ENCODE data around the gene RABEP2.
"Not testable (repeated sequence)": the region's sequence is repeated elsewhere in the genome, so short reads cannot be mapped to it uniquely, and the experiment has no call there.

Gene RABEP2, protein sequence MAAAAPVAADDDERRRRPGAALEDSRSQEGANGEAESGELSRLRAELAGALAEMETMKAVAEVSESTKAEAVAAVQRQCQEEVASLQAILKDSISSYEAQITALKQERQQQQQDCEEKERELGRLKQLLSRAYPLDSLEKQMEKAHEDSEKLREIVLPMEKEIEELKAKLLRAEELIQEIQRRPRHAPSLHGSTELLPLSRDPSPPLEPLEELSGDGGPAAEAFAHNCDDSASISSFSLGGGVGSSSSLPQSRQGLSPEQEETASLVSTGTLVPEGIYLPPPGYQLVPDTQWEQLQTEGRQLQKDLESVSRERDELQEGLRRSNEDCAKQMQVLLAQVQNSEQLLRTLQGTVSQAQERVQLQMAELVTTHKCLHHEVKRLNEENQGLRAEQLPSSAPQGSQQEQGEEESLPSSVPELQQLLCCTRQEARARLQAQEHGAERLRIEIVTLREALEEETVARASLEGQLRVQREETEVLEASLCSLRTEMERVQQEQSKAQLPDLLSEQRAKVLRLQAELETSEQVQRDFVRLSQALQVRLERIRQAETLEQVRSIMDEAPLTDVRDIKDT

DNA sequence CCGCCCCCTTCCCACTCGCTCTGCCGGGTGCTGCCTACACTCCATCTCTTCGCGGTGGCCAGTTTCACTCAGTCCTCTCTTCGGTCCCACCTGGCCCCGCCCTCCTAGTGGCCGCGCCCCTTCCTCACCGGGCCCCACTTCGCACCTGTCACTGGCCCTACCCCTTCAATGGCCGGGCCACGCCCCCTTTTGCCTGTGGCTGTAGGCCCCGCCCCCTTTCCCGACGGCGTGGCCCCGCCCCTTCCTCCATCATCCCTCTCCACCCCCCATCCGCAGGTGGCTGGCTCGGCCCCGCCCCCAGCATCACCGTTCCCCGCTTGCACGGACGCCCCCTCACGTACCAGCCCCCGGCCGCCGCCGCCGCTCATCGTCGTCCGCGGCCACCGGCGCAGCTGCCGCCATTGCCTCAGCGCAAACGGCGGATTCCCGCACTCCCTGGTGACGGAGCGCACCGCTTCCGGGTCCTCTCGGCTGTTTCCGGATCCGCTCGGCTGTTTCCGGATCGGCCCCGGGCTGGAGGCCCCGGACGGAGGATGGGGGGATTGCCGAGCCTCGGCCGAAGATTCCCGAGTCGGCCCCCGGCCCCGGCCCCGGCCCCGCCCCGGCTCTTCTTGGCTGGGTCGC is at the start of gene RABEP2:
Gene RABEP2, minus strand, starts transcription at position 477 of the 624 bp plus-strand sequence. Its CDS starts 75 bp downstream, at position 402.
- peak within 1 kb of the TSS; percentile 93 for H3K27ac ChIP-seq (ENCODE audit: low read depth, low read length)
- H3K9me3 ChIP-seq (ENCODE audit: low read length), result no peaks in the 10 kb centered on the region
- H3K4me3 ChIP-seq (ENCODE audit: low read depth in 1 of 2, low read length in 2 of 2), result peak within 1 kb of the TSS; percentile 60 to 82
- no peaks in the 10 kb centered on the region for H3K36me3 ChIP-seq (ENCODE audit: insufficient read depth, low read length)
- H3K9ac ChIP-seq (ENCODE audit: low read length), result peak within 1 kb of the TSS; percentile 99
- no peaks in the 10 kb centered on the region for H3K27me3 ChIP-seq (ENCODE audit: control insufficient read depth in 1 of 2, insufficient read depth in 2 of 2, low read length in 2 of 2)
- peaks cover 6% of the 10 kb centered on the region for H3K4me1 ChIP-seq (ENCODE audit: insufficient read depth, low read length)

DNA sequence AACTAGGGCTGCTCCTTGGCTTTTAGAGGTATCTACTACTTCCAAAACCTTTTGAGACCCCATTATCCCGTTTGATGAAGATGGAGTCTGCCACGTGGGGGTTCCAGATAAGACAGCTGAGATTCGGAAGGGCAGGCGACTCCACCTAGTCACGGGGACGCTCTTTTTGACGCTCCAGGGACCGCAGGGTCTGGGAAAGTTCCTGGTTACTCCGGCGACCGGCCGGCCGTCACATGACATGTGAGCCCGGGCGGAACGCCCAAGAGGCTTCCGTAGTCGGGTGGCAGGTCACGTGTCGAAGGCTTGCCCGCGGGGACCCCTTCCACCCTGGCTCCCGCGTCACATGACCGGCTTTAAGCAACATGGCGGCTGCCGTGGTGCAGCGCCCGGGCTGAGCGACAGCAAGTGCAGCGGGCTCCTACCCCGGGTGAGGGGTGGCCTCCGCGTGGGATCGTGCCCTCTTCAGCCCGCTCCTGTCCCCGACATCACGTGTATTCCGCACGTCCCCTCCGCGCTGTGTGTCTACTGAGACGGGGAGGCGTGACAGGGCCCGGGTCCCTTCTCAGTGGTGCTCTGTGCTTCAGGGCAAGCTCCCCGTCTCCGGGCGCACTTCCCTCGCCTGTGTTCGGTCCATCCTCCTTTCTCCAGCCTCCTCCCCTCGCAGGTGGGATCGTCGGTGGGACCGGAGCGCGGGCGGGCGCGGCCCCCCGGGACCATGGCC is 49.6 kb upstream of the RABEP2 start, which contains the start of gene SPNS1:
Gene SPNS1, plus strand, starts transcription at position 342 of the 721 bp plus-strand sequence. Its CDS starts 374 bp downstream, at position 716.
- Histone ChIP-seq H3K9me3 (ENCODE audit: low read length) (no peaks in the 10 kb centered on the region), H3K4me3 (ENCODE audit: low read depth in 1 of 2, low read length in 2 of 2) (peak within 1 kb of the TSS; percentile 92 to 97), H3K27ac (ENCODE audit: low read depth, low read length) (peak within 1 kb of the TSS; percentile 83), H3K36me3 (ENCODE audit: insufficient read depth, low read length) (peaks cover 16% of the 10 kb centered on the region), H3K27me3 (ENCODE audit: control insufficient read depth in 1 of 2, insufficient read depth in 2 of 2, low read length in 2 of 2) (no peaks in the 10 kb centered on the region), H3K4me1 (ENCODE audit: insufficient read depth, low read length) (peaks cover 15% of the 10 kb centered on the region), H3K9ac (ENCODE audit: low read length) (peak within 1 kb of the TSS; percentile 80)

DNA sequence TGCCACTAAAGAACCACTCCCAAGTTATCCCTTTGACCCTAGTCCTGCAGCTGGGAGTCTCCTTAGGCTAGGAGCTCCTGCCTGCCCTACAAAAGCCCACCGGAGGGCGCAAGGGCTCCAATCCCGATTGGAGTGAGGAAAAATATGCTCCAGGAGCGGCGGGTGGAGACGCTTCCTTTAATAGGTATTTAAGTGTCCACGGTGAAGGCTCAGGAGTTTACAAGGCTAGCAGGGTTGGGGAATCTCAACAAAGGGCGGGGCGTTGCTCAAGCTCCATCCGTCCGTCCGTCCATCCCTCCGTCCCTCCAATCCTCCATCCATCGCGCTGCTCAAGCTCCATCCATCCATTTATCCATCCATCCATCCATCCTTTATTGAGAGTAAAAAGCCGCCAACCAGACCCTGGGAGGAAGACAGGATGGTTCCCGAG is 49.0 kb upstream of the RABEP2 start:
- Histone ChIP-seq H3K9ac (ENCODE audit: low read length) (peak overlapping the region; percentile 80), H3K4me3 (ENCODE audit: low read depth in 1 of 2, low read length in 2 of 2) (peak overlapping the region; percentile 92 to 97), H3K36me3 (ENCODE audit: insufficient read depth, low read length) (peaks cover 16% of the 10 kb centered on the region), H3K27ac (ENCODE audit: low read depth, low read length) (peak overlapping the region; percentile 83), H3K9me3 (ENCODE audit: low read length) (no peaks in the 10 kb centered on the region), H3K27me3 (ENCODE audit: control insufficient read depth in 1 of 2, insufficient read depth in 2 of 2, low read length in 2 of 2) (no peaks in the 10 kb centered on the region), H3K4me1 (ENCODE audit: insufficient read depth, low read length) (peaks cover 15% of the 10 kb centered on the region)

DNA sequence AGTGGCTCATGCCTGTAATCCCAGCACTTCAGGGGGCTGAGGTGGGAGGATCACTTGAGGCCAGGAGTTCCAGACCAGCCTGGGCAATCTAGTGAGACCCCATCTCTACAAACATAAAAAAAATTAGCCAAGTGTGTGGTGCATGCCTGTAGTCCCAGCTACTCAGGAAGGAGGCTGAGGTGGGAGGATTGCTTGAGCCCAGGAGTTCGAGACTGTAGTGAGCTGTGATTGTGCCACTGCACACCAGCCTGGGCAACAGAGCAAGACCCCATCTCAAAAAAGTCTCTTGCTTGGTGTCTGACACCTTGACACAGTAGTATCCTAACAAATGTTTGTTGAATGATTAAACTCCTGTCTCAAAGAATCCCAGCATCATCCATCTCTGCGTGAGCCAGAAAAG is 44.7 kb upstream of the RABEP2 start:
- H3K36me3 ChIP-seq (ENCODE audit: insufficient read depth, low read length); H3K4me1 ChIP-seq (ENCODE audit: insufficient read depth, low read length); H3K27ac ChIP-seq (ENCODE audit: low read depth, low read length); H3K4me3 ChIP-seq (ENCODE audit: low read depth in 1 of 2, low read length in 2 of 2); H3K9ac ChIP-seq (ENCODE audit: low read length); H3K9me3 ChIP-seq (ENCODE audit: low read length); H3K27me3 ChIP-seq (ENCODE audit: control insufficient read depth in 1 of 2, insufficient read depth in 2 of 2, low read length in 2 of 2): not testable (repeated sequence)

DNA sequence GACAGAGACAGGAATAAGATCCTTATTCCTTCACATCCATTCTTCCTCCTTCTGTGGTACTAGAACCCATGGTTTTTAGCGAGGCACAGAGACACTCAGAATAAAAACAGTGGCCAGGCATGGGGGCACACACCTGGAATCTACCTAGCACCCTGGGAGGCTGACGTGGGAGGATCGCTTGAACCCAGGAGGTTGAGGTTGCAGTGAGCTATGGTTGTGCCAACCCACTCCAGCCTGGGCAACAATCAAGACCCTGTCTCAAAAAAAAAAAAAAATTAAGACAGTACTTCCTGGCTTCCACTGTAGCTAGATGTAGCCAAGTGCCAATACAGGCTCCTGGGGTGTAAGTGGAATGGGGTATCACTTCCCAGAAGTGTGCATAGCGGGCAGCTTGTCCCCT is 42.1 kb upstream of the RABEP2 start:
- H3K4me3 ChIP-seq (ENCODE audit: low read depth in 1 of 2, low read length in 2 of 2), result no peak overlapping the region
- H3K9me3 ChIP-seq (ENCODE audit: low read length), result no peaks in the 10 kb centered on the region
- H3K27me3 ChIP-seq (ENCODE audit: control insufficient read depth in 1 of 2, insufficient read depth in 2 of 2, low read length in 2 of 2), result no peaks in the 10 kb centered on the region
- H3K36me3 ChIP-seq (ENCODE audit: insufficient read depth, low read length), result peaks cover 16% of the 10 kb centered on the region
- H3K4me1 ChIP-seq (ENCODE audit: insufficient read depth, low read length), result no peaks in the 10 kb centered on the region
- H3K27ac ChIP-seq (ENCODE audit: low read depth, low read length), result no peak overlapping the region
- no peak overlapping the region for H3K9ac ChIP-seq (ENCODE audit: low read length)

DNA sequence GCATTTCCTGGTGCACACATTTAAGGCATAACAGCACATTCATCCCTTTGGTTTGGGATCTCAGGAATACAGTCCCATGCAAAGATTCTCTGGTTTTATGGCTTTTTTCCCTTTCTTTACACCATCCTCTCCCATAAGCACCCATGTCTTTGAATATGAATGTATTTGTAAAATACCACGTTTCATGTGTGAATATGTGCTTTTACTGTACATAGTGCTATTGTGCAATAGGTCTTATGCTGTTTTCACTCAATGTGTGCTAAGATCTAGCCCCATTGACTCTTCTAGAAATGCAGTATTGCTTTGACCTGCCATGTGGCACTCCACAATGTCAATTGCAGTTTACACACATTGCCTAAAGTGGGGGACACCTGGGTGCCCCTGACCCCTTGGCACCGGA is 39.5 kb upstream of the RABEP2 start:
- no peak overlapping the region for H3K9ac ChIP-seq (ENCODE audit: low read length)
- no peaks in the 10 kb centered on the region for H3K9me3 ChIP-seq (ENCODE audit: low read length)
- H3K27me3 ChIP-seq (ENCODE audit: control insufficient read depth in 1 of 2, insufficient read depth in 2 of 2, low read length in 2 of 2), result no peaks in the 10 kb centered on the region
- no peak overlapping the region for H3K4me3 ChIP-seq (ENCODE audit: low read depth in 1 of 2, low read length in 2 of 2)
- H3K27ac ChIP-seq (ENCODE audit: low read depth, low read length), result no peak overlapping the region
- H3K36me3 ChIP-seq (ENCODE audit: insufficient read depth, low read length), result peaks cover 30% of the 10 kb centered on the region
- no peaks in the 10 kb centered on the region for H3K4me1 ChIP-seq (ENCODE audit: insufficient read depth, low read length)

DNA sequence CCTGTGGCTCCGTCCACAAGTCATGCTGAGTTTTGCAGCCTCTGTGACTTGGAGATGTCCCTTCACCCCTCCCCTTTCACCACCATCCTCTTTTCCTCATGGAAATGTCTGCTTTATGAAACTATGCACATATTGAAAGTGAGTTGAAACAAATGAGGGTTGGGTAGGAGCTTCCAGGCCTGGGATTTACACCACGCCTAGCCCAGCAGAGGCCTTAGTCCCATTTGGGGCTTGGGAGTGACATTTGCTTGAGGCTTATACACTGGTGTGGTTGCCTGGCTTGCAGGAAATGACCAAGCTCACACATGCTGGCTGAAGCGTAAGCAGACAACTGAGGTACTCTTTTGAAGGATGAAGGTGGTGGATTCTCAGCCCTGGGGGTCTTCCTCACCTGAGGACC is 39.0 kb upstream of the RABEP2 start:
- Histone ChIP-seq H3K27ac (ENCODE audit: low read depth, low read length) (no peak overlapping the region), H3K4me3 (ENCODE audit: low read depth in 1 of 2, low read length in 2 of 2) (no peak overlapping the region), H3K4me1 (ENCODE audit: insufficient read depth, low read length) (no peaks in the 10 kb centered on the region), H3K36me3 (ENCODE audit: insufficient read depth, low read length) (peaks cover 32% of the 10 kb centered on the region), H3K27me3 (ENCODE audit: control insufficient read depth in 1 of 2, insufficient read depth in 2 of 2, low read length in 2 of 2) (no peaks in the 10 kb centered on the region), H3K9ac (ENCODE audit: low read length) (no peak overlapping the region), H3K9me3 (ENCODE audit: low read length) (no peaks in the 10 kb centered on the region)

DNA sequence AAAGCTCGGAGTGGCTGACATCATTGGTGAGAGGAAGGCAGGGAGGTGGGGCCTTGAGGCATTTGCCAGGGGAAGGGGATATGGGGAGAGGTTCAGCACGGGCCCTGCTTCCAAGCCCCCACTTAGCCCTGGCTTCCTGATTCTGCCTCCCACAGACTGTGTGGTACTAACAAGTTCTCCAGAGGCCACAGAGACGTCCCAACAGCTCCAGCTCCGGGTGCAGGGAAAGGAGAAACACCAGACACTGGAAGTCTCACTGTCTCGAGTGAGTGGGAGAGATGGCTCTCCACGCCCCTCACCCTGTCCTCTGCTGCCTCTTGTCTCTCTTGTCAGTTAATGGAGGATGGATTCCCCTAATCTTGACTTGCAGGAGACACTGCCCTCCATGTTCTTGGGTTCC is 33.8 kb upstream of the RABEP2 start:
- Histone ChIP-seq H3K9me3 (ENCODE audit: low read length) (no peaks in the 10 kb centered on the region), H3K27me3 (ENCODE audit: control insufficient read depth in 1 of 2, insufficient read depth in 2 of 2, low read length in 2 of 2) (no peaks in the 10 kb centered on the region), H3K9ac (ENCODE audit: low read length) (no peak overlapping the region), H3K4me1 (ENCODE audit: insufficient read depth, low read length) (no peaks in the 10 kb centered on the region), H3K27ac (ENCODE audit: low read depth, low read length) (no peak overlapping the region), H3K36me3 (ENCODE audit: insufficient read depth, low read length) (peaks cover 54% of the 10 kb centered on the region), H3K4me3 (ENCODE audit: low read depth in 1 of 2, low read length in 2 of 2) (no peak overlapping the region)

DNA sequence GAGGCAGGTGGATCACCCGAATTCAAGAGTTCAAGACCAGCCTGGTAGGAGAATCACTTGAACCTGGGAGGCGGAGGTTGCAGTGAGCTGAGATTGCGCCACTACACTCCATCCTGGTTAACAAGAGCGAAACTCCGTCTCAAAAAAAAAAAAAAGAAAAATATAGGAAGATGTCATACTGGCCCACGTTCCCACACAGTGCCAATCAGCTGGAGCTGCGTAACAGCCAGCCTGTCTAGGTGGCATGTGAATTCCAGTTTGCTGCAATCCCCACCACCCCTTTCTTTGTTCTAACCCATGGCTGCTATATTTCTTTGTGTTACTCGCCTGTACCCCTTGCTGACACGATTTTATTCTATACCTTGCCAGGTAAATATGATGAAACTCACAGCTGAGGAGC is 33.2 kb upstream of the RABEP2 start:
- H3K27ac ChIP-seq (ENCODE audit: low read depth, low read length), result no peak overlapping the region
- no peaks in the 10 kb centered on the region for H3K4me1 ChIP-seq (ENCODE audit: insufficient read depth, low read length)
- H3K4me3 ChIP-seq (ENCODE audit: low read depth in 1 of 2, low read length in 2 of 2), result no peak overlapping the region
- H3K9ac ChIP-seq (ENCODE audit: low read length), result no peak overlapping the region
- no peaks in the 10 kb centered on the region for H3K9me3 ChIP-seq (ENCODE audit: low read length)
- peaks cover 56% of the 10 kb centered on the region for H3K36me3 ChIP-seq (ENCODE audit: insufficient read depth, low read length)
- no peaks in the 10 kb centered on the region for H3K27me3 ChIP-seq (ENCODE audit: control insufficient read depth in 1 of 2, insufficient read depth in 2 of 2, low read length in 2 of 2)

DNA sequence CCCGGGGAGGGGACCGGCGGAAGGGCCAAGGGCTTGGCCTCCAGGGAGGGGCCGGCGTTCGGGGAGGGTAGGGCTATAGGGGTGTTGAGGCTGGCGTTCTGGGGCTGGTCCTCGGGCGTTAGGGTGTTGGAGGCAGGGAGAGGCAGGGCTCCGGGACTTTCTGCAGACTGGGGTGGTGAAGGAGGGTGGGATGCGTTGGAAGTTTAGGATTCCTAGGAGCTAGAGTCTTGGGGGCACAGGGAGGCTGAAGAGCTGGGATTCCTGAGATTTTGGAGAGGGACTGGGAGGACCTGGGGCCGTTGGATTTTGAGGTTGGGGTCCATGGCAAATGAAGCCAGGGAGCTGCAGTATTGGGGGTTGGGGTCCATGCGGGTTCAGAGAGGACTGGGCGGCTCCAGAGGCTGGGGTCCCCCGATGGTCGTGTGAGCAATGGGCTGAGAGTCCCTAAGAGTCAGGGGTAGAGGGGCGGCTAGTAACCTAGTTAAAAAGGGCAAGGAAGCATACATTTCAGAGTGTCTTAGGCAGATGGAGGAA is 26.4 kb upstream of the RABEP2 start:
- H3K36me3 ChIP-seq (ENCODE audit: insufficient read depth, low read length), result peaks cover 32% of the 10 kb centered on the region
- no peaks in the 10 kb centered on the region for H3K9me3 ChIP-seq (ENCODE audit: low read length)
- H3K27ac ChIP-seq (ENCODE audit: low read depth, low read length), result peak overlapping the region; percentile 72
- peaks cover 10% of the 10 kb centered on the region for H3K4me1 ChIP-seq (ENCODE audit: insufficient read depth, low read length)
- peak overlapping the region; percentile 51 to 66 for H3K4me3 ChIP-seq (ENCODE audit: low read depth in 1 of 2, low read length in 2 of 2)
- H3K9ac ChIP-seq (ENCODE audit: low read length), result no peak overlapping the region
- no peaks in the 10 kb centered on the region for H3K27me3 ChIP-seq (ENCODE audit: control insufficient read depth in 1 of 2, insufficient read depth in 2 of 2, low read length in 2 of 2)

All from muscle layer of colon (tissue), 2 donors.